K562 (cell line): ENCODE data around the gene POLD1. TPM values are rescaled to one million over a fixed set of nuclear protein-coding genes. Genes with fewer than 3 reads are reported as not detected.

Experiments
- CGGBP1 ChIP-seq: fragments of 250-450 bp; sonication (Bioruptor Pico); IDR thresholded peaks from 2 replicates; pipeline ENCODE4 v1.9.0; 2021; ENCODE audit warnings: mild to moderate bottlenecking
- ESRRA ChIP-seq: fragments of 450-650 bp; IDR thresholded peaks from 2 replicates; pipeline ENCODE4 v1.6.1; 2014; ENCODE audit warnings: low read depth, mild to moderate bottlenecking, moderate library complexity, borderline replicate concordance
- GABPB2 ChIP-seq: fragments of 250-450 bp; sonication (Bioruptor Pico); conservative IDR thresholded peaks from 2 replicates; pipeline ENCODE4 v1.5.1; 2021; ENCODE audit warnings: mild to moderate bottlenecking
- GTF2F1 ChIP-seq: IDR thresholded peaks from 2 replicates; pipeline ENCODE4 v1.6.1; 2011; ENCODE audit warnings: low read depth, low read length, improper control_type of control experiment
- HDGF ChIP-seq: fragments of 450-650 bp; IDR thresholded peaks from 2 replicates; pipeline ENCODE4 v1.6.1; 2016
- HNRNPL ChIP-seq: fragments of 200-400 bp; formaldehyde crosslinking; IDR thresholded peaks from 2 replicates; pipeline ENCODE4 v1.6.1; 2017; ENCODE audit warnings: low read depth, mild to moderate bottlenecking, low read length
- LARP7 ChIP-seq: fragments of 450-650 bp; IDR thresholded peaks from 2 replicates; pipeline ENCODE4 v1.6.1; 2016
- MCM2 ChIP-seq: fragments of 450-650 bp; IDR thresholded peaks from 2 replicates; pipeline ENCODE4 v1.6.1; 2017; ENCODE audit warnings: low read depth, mild to moderate bottlenecking
- RBM14 ChIP-seq: fragments of 200-400 bp; formaldehyde crosslinking; IDR thresholded peaks from 2 replicates; pipeline ENCODE4 v1.6.1; 2018; ENCODE audit warnings: low read depth, mild to moderate bottlenecking, low read length, moderate library complexity, borderline replicate concordance; ENCODE audit not compliant: insufficient read depth
- TCF3 ChIP-seq: sonication (generic); formaldehyde crosslinking; IDR thresholded peaks from 2 replicates; pipeline ENCODE4 v1.4.0; 2020; ENCODE audit warnings: mild to moderate bottlenecking, missing genetic modification reagents
- U2AF1 ChIP-seq: fragments of 200-400 bp; formaldehyde crosslinking; optimal IDR thresholded peaks from 2 replicates; pipeline ENCODE3; 2017; ENCODE audit warnings: mild to moderate bottlenecking, low read depth, low read length, moderate library complexity
- WHSC1 ChIP-seq: IDR thresholded peaks from one replicate; pipeline ENCODE4 v1.6.1; 2012; ENCODE audit warnings: low read length, control low read depth, inconsistent platforms
- ZBTB11 ChIP-seq, 3 experiments: fragments of 200-800 bp in 1 of 3; fragments of 250-450 bp in 1 of 3; fragments of 450-650 bp in 1 of 3; sonication (Bioruptor Pico) in 1 of 3; sonication (Bioruptor generic) in 1 of 3; formaldehyde crosslinking in 1 of 3; IDR thresholded peaks; 2 replicates each; pipeline versions ENCODE4 v1.6.1 to v1.8.0; 2016 to 2022; ENCODE audit warnings: mild to moderate bottlenecking in 2 of 3, missing genetic modification characterization in 2 of 3, missing compliant biosample characterization in 1 of 3, moderate library complexity in 1 of 3
- ZBTB2 ChIP-seq: fragments of 450-650 bp; IDR thresholded peaks from 2 replicates; pipeline ENCODE4 v1.6.1; 2016; ENCODE audit warnings: antibody characterized with exemption
- ZKSCAN8 ChIP-seq: fragments of 200-800 bp; sonication (Bioruptor generic); IDR thresholded peaks from 2 replicates; pipeline ENCODE4 v1.6.1; 2016; ENCODE audit warnings: missing genetic modification characterization, missing compliant biosample characterization
- ZNF224 ChIP-seq: sonication (generic); formaldehyde crosslinking; IDR thresholded peaks from 2 replicates; pipeline ENCODE4 v1.8.0; 2022; ENCODE audit warnings: mild to moderate bottlenecking, missing genetic modification reagents
- ZNF592 ChIP-seq: fragments of 450-650 bp; IDR thresholded peaks from 2 replicates; pipeline ENCODE4 v1.6.1; 2017; ENCODE audit warnings: antibody characterized with exemption, mild to moderate bottlenecking
- polyA plus RNA-seq, 8 experiments: library from polyadenylated mRNA; depleted of rRNA in 4 of 8; stranded (reverse) in 5 of 8; unstranded in 3 of 8; fragments of >200 nt; fragmentation: Nextera tagmentation in 2 of 8; fragmentation: Illumina TruSeq in 1 of 8; extraction: Ambion mirVana in 2 of 8; extraction: Trizol in 1 of 8; gene quantifications; 2 replicates each; pipeline versions ENCODE4 v1.2.1 to v1.2.3, GENCODE V29; 2011 to 2014; ENCODE audit warnings: inconsistent platforms in 1 of 8, missing spikeins in 1 of 8
- total RNA-seq, 7 experiments: library from RNA; depleted of rRNA in 6 of 7; stranded (reverse); fragments of >200 nt in 6 of 7; fragmentation: Illumina TruSeq in 2 of 7; extraction: Trizol in 2 of 7; gene quantifications; 2 replicates each; pipeline versions ENCODE4 v1.2.1 to v1.2.3, GENCODE V29; 2011 to 2021; ENCODE audit warnings: low replicate concordance in 1 of 7

Gene POLD1
- total and polyA plus RNA-seq, 9 of the 15 experiments (the other 6 are each of a cell fraction or from before 2014, with no cell fraction given): 1.3 to 312 (median 47.8) TPM

GRCh38 chr19:50431343-50432220 lies 47.4 kb downstream of the POLD1 start (continued):
- TF ChIP-seq ZBTB2: no peak; the same call in 1 of the 2 replicates
- TF ChIP-seq CGGBP1 (CRISPR knock-in tag): no peak
- TF ChIP-seq GABPB2 (CRISPR knock-in tag): no peak
- TF ChIP-seq ESRRA: no peak
- TF ChIP-seq U2AF1: no peak
- no peak for TF ChIP-seq ZBTB11 (CRISPR knock-in tag; IDR thresholded peaks at IDR 0.05)
- peak; percentile 91; the same call in 1 of the 2 replicates for TF ChIP-seq GTF2F1
- no peak for TF ChIP-seq HNRNPL
- no peak for TF ChIP-seq WHSC1
- TF ChIP-seq LARP7: 0 out of 2 replicates have a peak, but pooled peaks have one; percentile 25
- no peak for TF ChIP-seq ZNF592
- no peak for TF ChIP-seq ZNF224 (CRISPR knock-in tag)
- no peak for TF ChIP-seq MCM2
- no peak for TF ChIP-seq TCF3 (CRISPR knock-in tag)
- TF ChIP-seq RBM14: no peak
- TF ChIP-seq ZKSCAN8 (CRISPR knock-in tag): no peak
- TF ChIP-seq HDGF: peak; percentile 76; the same call in 1 of the 2 replicates
